ENCODE measurements around the gene ABCC6.

DNA sequence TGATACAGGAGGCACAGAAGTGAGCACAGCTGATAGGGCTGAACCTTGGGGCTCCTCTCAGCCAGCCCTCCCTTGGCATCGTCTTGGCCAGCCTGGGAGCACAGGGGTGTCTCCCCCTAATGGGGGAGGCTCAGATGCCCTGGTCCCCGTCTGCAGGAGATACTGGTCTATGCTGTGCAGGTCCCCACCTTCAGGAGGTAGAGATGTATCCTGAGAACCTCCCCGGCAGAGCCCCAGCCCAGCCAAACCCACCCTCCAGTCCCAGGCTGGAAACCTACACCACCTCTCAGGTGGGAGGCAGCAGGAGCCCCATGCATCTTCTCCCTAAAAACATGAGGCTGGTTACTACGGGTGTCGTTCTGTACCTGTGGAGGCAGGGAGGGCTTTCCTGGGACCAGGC, 38.7 kb downstream of the ABCC6 start:
- no peak for TF ChIP-seq IKZF1 (conservative IDR thresholded peaks at IDR 0.05)
- TF ChIP-seq, protein P1, sequence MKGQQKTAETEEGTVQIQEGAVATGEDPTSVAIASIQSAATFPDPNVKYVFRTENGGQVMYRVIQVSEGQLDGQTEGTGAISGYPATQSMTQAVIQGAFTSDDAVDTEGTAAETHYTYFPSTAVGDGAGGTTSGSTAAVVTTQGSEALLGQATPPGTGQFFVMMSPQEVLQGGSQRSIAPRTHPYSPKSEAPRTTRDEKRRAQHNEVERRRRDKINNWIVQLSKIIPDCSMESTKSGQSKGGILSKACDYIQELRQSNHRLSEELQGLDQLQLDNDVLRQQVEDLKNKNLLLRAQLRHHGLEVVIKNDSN (IDR thresholded peaks at IDR 0.05; ENCODE audit: borderline replicate concordance, extremely low read length, insufficient read depth, low read depth, low read length) = no peak
- TF ChIP-seq CREB1 (IDR thresholded peaks at IDR 0.05; ENCODE audit: low read depth) = no peak
- TF ChIP-seq MTA3 (IDR thresholded peaks at IDR 0.05; ENCODE audit: borderline replicate concordance, low read length) = no peak
- no peak for TF ChIP-seq E2F4 (IDR thresholded peaks at IDR 0.05; ENCODE audit: low read depth, low read length)
- no peak for TF ChIP-seq TCF12 (IDR thresholded peaks at IDR 0.05; ENCODE audit: low read depth, low read length)
- no peak for TF ChIP-seq EZH2 (IDR thresholded peaks at IDR 0.05; ENCODE audit: borderline replicate concordance, control insufficient read depth, low read depth, low read length)
- no peak for TF ChIP-seq MXI1 (IDR thresholded peaks at IDR 0.05; ENCODE audit: low read depth, low read length)
- TF ChIP-seq, protein P2, sequence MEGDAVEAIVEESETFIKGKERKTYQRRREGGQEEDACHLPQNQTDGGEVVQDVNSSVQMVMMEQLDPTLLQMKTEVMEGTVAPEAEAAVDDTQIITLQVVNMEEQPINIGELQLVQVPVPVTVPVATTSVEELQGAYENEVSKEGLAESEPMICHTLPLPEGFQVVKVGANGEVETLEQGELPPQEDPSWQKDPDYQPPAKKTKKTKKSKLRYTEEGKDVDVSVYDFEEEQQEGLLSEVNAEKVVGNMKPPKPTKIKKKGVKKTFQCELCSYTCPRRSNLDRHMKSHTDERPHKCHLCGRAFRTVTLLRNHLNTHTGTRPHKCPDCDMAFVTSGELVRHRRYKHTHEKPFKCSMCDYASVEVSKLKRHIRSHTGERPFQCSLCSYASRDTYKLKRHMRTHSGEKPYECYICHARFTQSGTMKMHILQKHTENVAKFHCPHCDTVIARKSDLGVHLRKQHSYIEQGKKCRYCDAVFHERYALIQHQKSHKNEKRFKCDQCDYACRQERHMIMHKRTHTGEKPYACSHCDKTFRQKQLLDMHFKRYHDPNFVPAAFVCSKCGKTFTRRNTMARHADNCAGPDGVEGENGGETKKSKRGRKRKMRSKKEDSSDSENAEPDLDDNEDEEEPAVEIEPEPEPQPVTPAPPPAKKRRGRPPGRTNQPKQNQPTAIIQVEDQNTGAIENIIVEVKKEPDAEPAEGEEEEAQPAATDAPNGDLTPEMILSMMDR (IDR thresholded peaks at IDR 0.05 in 2 of 3, conservative IDR thresholded peaks at IDR 0.05 in 1 of 3; ENCODE audit: control insufficient read depth in 2 of 3, extremely low read depth in 1 of 3, insufficient read depth in 1 of 3, low read depth in 3 of 3, low read length in 3 of 3) = no peak
- TF ChIP-seq NFYB (IDR thresholded peaks at IDR 0.05; ENCODE audit: insufficient read depth, low read depth, low read length) = no peak

Measured in GM12878 (cell line).